H1 (cell line): ENCODE data around the gene GPS1. TPM values are rescaled to one million over a fixed set of nuclear protein-coding genes. Genes with fewer than 3 reads are reported as not detected.

Experiments used
- CBX5 ChIP-seq: fragments of 300-800, 300-1000 bp; sonication (generic); IDR thresholded peaks from 2 replicates; pipeline ENCODE4 v1.7.1; 2016; ENCODE audit warnings: antibody characterized with exemption, low read length, low read depth
- CBX8 ChIP-seq: fragments of 300-800, 300-1000 bp; sonication (generic); IDR thresholded peaks from 2 replicates; pipeline ENCODE4 v1.7.1; 2016; ENCODE audit warnings: low read depth, low read length, borderline replicate concordance
- CEBPB ChIP-seq: IDR thresholded peaks from 2 replicates; pipeline ENCODE4 v1.6.1; 2012; ENCODE audit warnings: low read depth, low read length
- EGR1 ChIP-seq: IDR thresholded peaks from 2 replicates; pipeline ENCODE4 v1.6.1; 2011; ENCODE audit warnings: low read depth, low read length, borderline replicate concordance
- EP300 ChIP-seq, 2 experiments: IDR thresholded peaks; 1 replicate in 1 of 2; 2 replicates in 1 of 2; pipeline ENCODE4 v1.6.1; 2011 to 2012; ENCODE audit warnings: low read depth in 2 of 2, low read length in 2 of 2, mild to moderate bottlenecking in 2 of 2, borderline replicate concordance in 1 of 2, inconsistent platforms in 1 of 2, moderate library complexity in 1 of 2
- RBBP5 ChIP-seq: IDR thresholded peaks from 2 replicates; pipeline ENCODE4 v1.7.1; 2012; ENCODE audit warnings: low read depth, mild to moderate bottlenecking, inconsistent platforms, low read length, moderate library complexity, borderline replicate concordance
- RFX5 ChIP-seq: IDR thresholded peaks from 2 replicates; pipeline ENCODE4 v1.6.1; 2011; ENCODE audit warnings: low read depth, low read length, improper control_type of control experiment, borderline replicate concordance
- SAP30 ChIP-seq: fragments of 300-600 bp; sonication (generic); IDR thresholded peaks from 2 replicates; pipeline ENCODE4 v1.7.1; 2012; ENCODE audit warnings: low read length, moderate library complexity, mild to moderate bottlenecking, inconsistent platforms; ENCODE audit not compliant: insufficient read depth, insufficient replicate concordance
- TAF7 ChIP-seq: optimal IDR thresholded peaks from 2 replicates; pipeline ENCODE3; 2011; ENCODE audit warnings: low read depth, mild to moderate bottlenecking, inconsistent platforms, low read length, moderate library complexity, borderline replicate concordance
- TCF12 ChIP-seq: IDR thresholded peaks from 2 replicates; pipeline ENCODE4 v1.6.1; 2011; ENCODE audit warnings: low read depth, mild to moderate bottlenecking, low read length
- polyA plus RNA-seq, 7 experiments: library from polyadenylated mRNA; depleted of rRNA in 3 of 7; stranded (reverse) in 5 of 7; unstranded in 2 of 7; fragments of >200 nt in 5 of 7; fragments of 200-250 nt in 2 of 7; gene quantifications; 1 replicate in 5 of 7; 2 replicates in 1 of 7; 4 replicates in 1 of 7; pipeline versions ENCODE4 v1.2.1 to v1.2.3, GENCODE V29; 2011 to 2013; ENCODE audit warnings: missing spikeins in 2 of 7, mixed read lengths in 2 of 7
- total RNA-seq: library from RNA; stranded (reverse); fragmentation: NEBNext Ultra II Directional; extraction: Animal tissue kit (Norgen Biotek cat#: 25700); gene quantifications from 2 replicates; pipeline ENCODE4 v1.2.1, GENCODE V29; 2021
- TF ChIP-seq, protein P1 (sequence below): IDR thresholded peaks from 2 replicates; pipeline ENCODE4 v1.6.1; 2012; ENCODE audit warnings: low read length, inconsistent platforms

GPS1 gene
- total and polyA plus RNA-seq, 2 of the 8 experiments (the other 6 are each of a cell fraction or from before 2014, with no cell fraction given), result 153 to 277 TPM

DNA sequence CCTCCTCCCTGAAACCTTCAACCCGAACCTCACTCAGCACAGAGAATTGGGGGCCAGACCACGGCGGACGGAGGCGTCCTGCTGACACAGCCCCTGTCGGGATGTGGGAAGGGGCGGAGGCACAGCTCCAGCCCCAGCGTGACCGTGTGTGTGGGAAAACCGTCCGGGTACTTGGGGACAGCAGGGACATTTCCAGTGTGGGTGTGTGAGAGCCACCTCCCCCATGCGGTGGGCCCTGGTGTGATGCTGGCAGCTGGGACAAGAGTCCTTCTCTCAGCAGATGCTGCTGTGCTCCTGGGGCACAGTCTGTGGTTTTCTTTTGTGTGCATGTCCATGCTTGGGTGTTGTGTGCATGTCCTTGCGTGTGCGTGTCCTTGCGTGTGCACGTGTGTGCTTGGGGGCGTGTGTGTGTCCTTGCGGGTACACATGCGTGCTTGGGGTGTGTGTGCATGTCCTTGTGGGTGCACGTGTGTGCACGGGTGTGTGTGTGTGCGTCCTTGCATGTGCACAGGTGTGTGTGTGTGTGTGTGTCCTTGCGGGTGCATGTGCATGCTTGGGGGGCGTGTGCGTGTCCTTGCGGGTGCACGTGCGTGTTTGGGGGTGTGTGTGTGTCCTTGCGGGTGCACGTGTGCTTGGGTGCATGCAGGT, 45.9 kb upstream of the GPS1 start (continued):
- TF ChIP-seq SAP30 (no peak), CBX8 (no peak), TCF12 (no peak), EGR1 (no peak), CBX5 (no peak), EP300 (IDR thresholded peaks at IDR 0.05; ENCODE audit: borderline replicate concordance in 1 of 2, low read depth in 2 of 2, low read length in 2 of 2) (no peak), TAF7 (no peak), CEBPB (no peak), RFX5 (no peak), RBBP5 (no peak)
- TF ChIP-seq, protein P1, sequence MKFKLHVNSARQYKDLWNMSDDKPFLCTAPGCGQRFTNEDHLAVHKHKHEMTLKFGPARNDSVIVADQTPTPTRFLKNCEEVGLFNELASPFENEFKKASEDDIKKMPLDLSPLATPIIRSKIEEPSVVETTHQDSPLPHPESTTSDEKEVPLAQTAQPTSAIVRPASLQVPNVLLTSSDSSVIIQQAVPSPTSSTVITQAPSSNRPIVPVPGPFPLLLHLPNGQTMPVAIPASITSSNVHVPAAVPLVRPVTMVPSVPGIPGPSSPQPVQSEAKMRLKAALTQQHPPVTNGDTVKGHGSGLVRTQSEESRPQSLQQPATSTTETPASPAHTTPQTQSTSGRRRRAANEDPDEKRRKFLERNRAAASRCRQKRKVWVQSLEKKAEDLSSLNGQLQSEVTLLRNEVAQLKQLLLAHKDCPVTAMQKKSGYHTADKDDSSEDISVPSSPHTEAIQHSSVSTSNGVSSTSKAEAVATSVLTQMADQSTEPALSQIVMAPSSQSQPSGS, result no peak
